IMR-90 (cell line): ENCODE results near the gene FTCDNL1. TPM values are rescaled to one million over a fixed set of nuclear protein-coding genes. Genes with fewer than 3 reads are reported as not detected.

Experiments
- ATAC-seq: fragments of 200-7000 bp; cut with Tn5 transposase; 2 replicates; pipeline ENCODE4 v1.9.1; 2020; ENCODE audit warnings: low read depth, mild to moderate bottlenecking, moderate library complexity
- BruUV-seq: library from RNA; stranded (reverse); fragments of 400-500 nt; replicated peaks from 2 replicates; lab custom pipeline; 2021; lab: Mats Ljungman, UMichigan
- CTCF ChIA-PET: fragments of 300-600 bp; formaldehyde crosslinking; extraction: SDS; loops from one replicate; lab custom pipeline; 2021; ENCODE audit warnings: antibody characterized with exemption; lab: Yijun Ruan, JAX
- POLR2A ChIA-PET: fragments of 300-600 bp; sonication (Branson Sonifier 250); formaldehyde crosslinking; loops from one replicate; lab custom pipeline; 2022; ENCODE audit warnings: antibody characterized with exemption; ENCODE audit not compliant: unreplicated experiment; lab: Charles Lee
- DNase-seq: peaks from one replicate; pipeline ENCODE4 v3.0.0; 2013
- H2AFZ ChIP-seq: replicated peaks from 2 replicates; pipeline ENCODE3; 2013; ENCODE audit warnings: low read length, mild to moderate bottlenecking; ENCODE audit not compliant: poor library complexity
- H2AK5ac ChIP-seq: 2 replicates; pipeline ENCODE4 v1.6.1; 2013; ENCODE audit warnings: low read depth, low read length, inconsistent platforms
- H2AK9ac ChIP-seq: replicated peaks from 2 replicates; pipeline ENCODE3; 2013; ENCODE audit warnings: mild to moderate bottlenecking, low read depth, low read length, moderate library complexity; ENCODE audit not compliant: poor library complexity
- H2BK120ac ChIP-seq: 2 replicates; pipeline ENCODE4 v1.6.1; 2013; ENCODE audit warnings: low read depth, low read length, inconsistent platforms
- H2BK15ac ChIP-seq: 3 replicates; pipeline ENCODE4 v1.6.1; 2013; ENCODE audit warnings: low read depth, low read length, inconsistent platforms
- H2BK20ac ChIP-seq: 2 replicates; pipeline ENCODE4 v1.6.1; 2013; ENCODE audit warnings: low read depth, mild to moderate bottlenecking, inconsistent platforms, low read length, moderate library complexity
- H2BK5ac ChIP-seq: 2 replicates; pipeline ENCODE4 v1.6.1; 2013; ENCODE audit warnings: mild to moderate bottlenecking, low read depth, low read length, inconsistent platforms; ENCODE audit not compliant: poor library complexity, severe bottlenecking
- H3K14ac ChIP-seq: replicated peaks from 2 replicates; pipeline ENCODE4 v1.6.1; 2013; ENCODE audit warnings: low read depth, low read length, inconsistent platforms
- H3K18ac ChIP-seq: 2 replicates; pipeline ENCODE4 v1.6.1; 2013; ENCODE audit warnings: low read depth, low read length, control low read depth
- H3K23ac ChIP-seq: 2 replicates; pipeline ENCODE4 v1.6.1; 2013; ENCODE audit warnings: low read depth, low read length, inconsistent platforms
- H3K27ac ChIP-seq: 2 replicates; pipeline ENCODE4 v1.5.1; 2013; ENCODE audit warnings: mild to moderate bottlenecking, control low read depth, low read length; ENCODE audit not compliant: insufficient read depth
- H3K27me3 ChIP-seq: 2 replicates; pipeline ENCODE4 v1.6.1; 2013; ENCODE audit warnings: low read length; ENCODE audit not compliant: control insufficient read depth, insufficient read depth
- H3K36me3 ChIP-seq: 2 replicates; pipeline ENCODE4 v1.6.1; 2013; ENCODE audit warnings: low read length, mixed read lengths; ENCODE audit not compliant: control insufficient read depth, insufficient read depth
- H3K4ac ChIP-seq: 2 replicates; pipeline ENCODE4 v1.6.1; 2013; ENCODE audit warnings: low read depth, low read length, inconsistent platforms
- H3K4me1 ChIP-seq: 2 replicates; pipeline ENCODE4 v1.6.1; 2013; ENCODE audit warnings: low read length, mixed read lengths; ENCODE audit not compliant: control insufficient read depth, insufficient read depth
- H3K4me2 ChIP-seq: 2 replicates; pipeline ENCODE4 v1.6.1; 2013; ENCODE audit warnings: low read depth, mild to moderate bottlenecking, control low read depth, low read length, moderate library complexity
- H3K4me3 ChIP-seq: 2 replicates; pipeline ENCODE4 v1.5.1; 2013; ENCODE audit warnings: low read depth, mild to moderate bottlenecking, control low read depth, low read length, moderate library complexity; ENCODE audit not compliant: insufficient read depth
- H3K56ac ChIP-seq: 2 replicates; pipeline ENCODE4 v1.6.1; 2013; ENCODE audit warnings: low read length, inconsistent platforms; ENCODE audit not compliant: insufficient read depth; ENCODE audit errors: extremely low read depth
- H3K79me1 ChIP-seq, 2 experiments: 2 replicates each; pipeline ENCODE4 v1.6.1; 2013; ENCODE audit warnings: low read length in 2 of 2, inconsistent platforms in 1 of 2, low read depth in 1 of 2
- H3K9ac ChIP-seq: 2 replicates; pipeline ENCODE4 v1.6.1; 2013; ENCODE audit warnings: low read depth, low read length, control low read depth
- H3K9me1 ChIP-seq: 2 replicates; pipeline ENCODE4 v1.6.1; 2013; ENCODE audit warnings: low read length, inconsistent platforms; ENCODE audit not compliant: insufficient read depth
- H3K9me3 ChIP-seq: 2 replicates; pipeline ENCODE4 v1.6.1; 2013; ENCODE audit warnings: low read length; ENCODE audit not compliant: control insufficient read depth, insufficient read depth
- H4K20me1 ChIP-seq: 2 replicates; pipeline ENCODE4 v1.6.1; 2013; ENCODE audit warnings: low read length, inconsistent platforms; ENCODE audit not compliant: insufficient read depth
- H4K5ac ChIP-seq: 2 replicates; pipeline ENCODE4 v1.6.1; 2013; ENCODE audit warnings: mild to moderate bottlenecking, low read depth, low read length, control low read depth
- H4K8ac ChIP-seq, 2 experiments: 2 replicates each; pipeline ENCODE4 v1.6.1; 2013; ENCODE audit warnings: low read depth in 2 of 2, low read length in 2 of 2, control low read depth in 1 of 2, inconsistent platforms in 1 of 2
- H4K91ac ChIP-seq: 2 replicates; pipeline ENCODE4 v1.6.1; 2013; ENCODE audit warnings: low read depth, low read length, inconsistent platforms; ENCODE audit not compliant: insufficient read depth
- BHLHE40 ChIP-seq: fragments of 150-350 bp; IDR thresholded peaks from 2 replicates; pipeline ENCODE4 v1.6.1; 2016; ENCODE audit warnings: mild to moderate bottlenecking, low read depth, low read length
- CEBPB ChIP-seq: IDR thresholded peaks from 2 replicates; pipeline ENCODE4 v1.6.1; 2012; ENCODE audit warnings: low read depth, low read length, improper control_type of control experiment
- CHD1 ChIP-seq: IDR thresholded peaks from 2 replicates; pipeline ENCODE4 v1.6.1; 2012; ENCODE audit warnings: low read depth, low read length, improper control_type of control experiment
- FOS ChIP-seq: fragments of 150-350 bp; IDR thresholded peaks from 2 replicates; pipeline ENCODE4 v1.6.1; 2016; ENCODE audit warnings: low read depth, low read length
- MAFK ChIP-seq: IDR thresholded peaks from 2 replicates; pipeline ENCODE4 v1.6.1; 2012; ENCODE audit warnings: low read depth, low read length, improper control_type of control experiment
- MAZ ChIP-seq: IDR thresholded peaks from 2 replicates; pipeline ENCODE4 v1.6.1; 2012; ENCODE audit warnings: low read depth, mild to moderate bottlenecking, low read length, improper control_type of control experiment, moderate library complexity, borderline replicate concordance
- MXI1 ChIP-seq: IDR thresholded peaks from 2 replicates; pipeline ENCODE4 v1.6.1; 2012; ENCODE audit warnings: low read depth, mild to moderate bottlenecking, low read length, moderate library complexity, borderline replicate concordance
- NFE2L2 ChIP-seq: fragments of 150-350 bp; IDR thresholded peaks from 2 replicates; pipeline ENCODE4 v1.6.1; 2016; ENCODE audit warnings: low read depth, mild to moderate bottlenecking, low read length
- POLR2A ChIP-seq: IDR thresholded peaks from 2 replicates; pipeline ENCODE4 v1.6.1; 2012; ENCODE audit warnings: mild to moderate bottlenecking, low read depth, low read length
- RAD21 ChIP-seq: IDR thresholded peaks from 2 replicates; pipeline ENCODE4 v1.6.1; 2012; ENCODE audit warnings: low read length, improper control_type of control experiment
- RCOR1 ChIP-seq: IDR thresholded peaks from 2 replicates; pipeline ENCODE4 v1.6.1; 2012; ENCODE audit warnings: mild to moderate bottlenecking, low read length, improper control_type of control experiment; ENCODE audit not compliant: insufficient replicate concordance
- RFX5 ChIP-seq: IDR thresholded peaks from 2 replicates; pipeline ENCODE4 v1.8.0; 2012; ENCODE audit warnings: low read depth, mild to moderate bottlenecking, low read length, moderate library complexity
- SMC3 ChIP-seq: fragments of 150-350 bp; IDR thresholded peaks from 2 replicates; pipeline ENCODE4 v1.6.1; 2016; ENCODE audit warnings: low read depth, mild to moderate bottlenecking, antibody characterized with exemption, low read length, moderate library complexity
- WGBS, 2 experiments: methylation state at CpG; one replicate each; pipeline versions ENCODE4 v1.1.5 to v1.1.7; 2013; ENCODE audit warnings: missing lambda C conversion rate in 2 of 2; ENCODE audit not compliant: insufficient read length in 1 of 2; ENCODE audit errors: extremely low coverage in 2 of 2; 5-methylcytosine and 5-hydroxymethylcytosine counted together
- dilution Hi-C: fragments of 300-500 bp; cut with HindIII; formaldehyde crosslinking; loops from one replicate; pipeline ENCODE4 v1.14.3; 2018; ENCODE audit warnings: low sequenced_read_pairs; ENCODE audit not compliant: unreplicated experiment
- in situ Hi-C: fragments of 300-500 bp; cut with MboI; formaldehyde crosslinking; loops from 3 replicates; pipeline ENCODE4 v1.14.3; 2019; ENCODE audit warnings: low sequenced_read_pairs, inconsistent platforms, mixed read lengths
- intact Hi-C: fragments of 100-400 bp; cut with micrococcal nuclease; formaldehyde crosslinking; loops from 2 replicates; pipeline ENCODE4 v1.10.0; 2022
- polyA plus RNA-seq, 3 experiments: library from polyadenylated mRNA; depleted of rRNA; stranded (reverse); fragments of >200 nt; gene quantifications; 2 replicates each; pipeline ENCODE4 v1.2.3, GENCODE V29; 2012; ENCODE audit warnings: low replicate concordance in 1 of 3
- total RNA-seq: library from RNA; depleted of rRNA; stranded (reverse); fragments of >200 nt; gene quantifications from 2 replicates; pipeline ENCODE4 v1.2.3, GENCODE V29; 2012
- TF ChIP-seq, protein P1 (sequence below): fragments of 150-350 bp; IDR thresholded peaks from 2 replicates; pipeline ENCODE4 v1.6.1; 2017; ENCODE audit warnings: mild to moderate bottlenecking, antibody characterized with exemption, low read length, low read depth
- TF ChIP-seq, protein P2 (sequence below): fragments of 150-350 bp; IDR thresholded peaks from 2 replicates; pipeline ENCODE4 v1.6.1; 2016; ENCODE audit warnings: low read depth, mild to moderate bottlenecking, low read length, moderate library complexity, borderline replicate concordance
- TF ChIP-seq, protein P3 (sequence below): conservative IDR thresholded peaks from 2 replicates; pipeline ENCODE4 v1.5.1; 2012; ENCODE audit warnings: mild to moderate bottlenecking, low read depth, low read length, improper control_type of control experiment

FTCDNL1 gene
- total and polyA plus RNA-seq, 2 of the 4 experiments (the other 2 are of a cell fraction), result 0.18 to 0.21 TPM

DNA sequence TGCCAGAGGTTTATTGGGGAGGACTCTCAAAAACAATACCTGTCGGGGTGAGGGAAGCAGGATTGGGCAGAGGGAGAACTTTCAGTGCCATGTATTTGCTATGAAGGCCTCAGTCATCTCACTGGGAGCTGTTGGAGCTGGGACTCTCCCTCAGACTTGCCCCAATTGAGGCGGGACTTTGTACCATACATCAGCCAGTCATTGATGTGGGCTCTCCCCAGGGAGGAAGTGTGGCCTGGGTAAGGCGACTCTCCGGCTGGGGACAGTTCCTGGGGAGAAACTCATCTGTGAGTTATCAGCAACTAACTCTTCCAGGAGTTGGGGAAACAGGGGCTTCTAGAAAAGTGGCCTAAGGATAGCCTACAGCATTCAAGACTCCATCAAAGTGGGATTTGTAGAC, 66.5 kb downstream of the FTCDNL1 start:
- WGBS, 2 experiments, result 80% methylated on average over 1 of the region's 4 CpGs; no CpG with 5 or more reads in 1 of the 2 experiments
- Histone ChIP-seq H3K14ac (no peak overlapping the region), H3K36me3 (no peaks in the 10 kb centered on the region), H3K56ac (no peak overlapping the region), H2AFZ (no peak overlapping the region), H3K9me3 (no peaks in the 10 kb centered on the region), H3K79me1 (no peaks in the 10 kb centered on the region), H3K4me2 (no peak overlapping the region), H3K27me3 (peaks cover 3% of the 10 kb centered on the region; the same call in 1 of the 2 replicates), H2BK5ac (no peak overlapping the region), H3K27ac (no peak overlapping the region), H2AK9ac (no peak overlapping the region), H4K5ac (no peak overlapping the region), H4K8ac (no peak overlapping the region), H3K23ac (no peak overlapping the region), H3K4me3 (no peak overlapping the region), H3K4me1 (no peaks in the 10 kb centered on the region), H2BK15ac (no peak overlapping the region), H3K9ac (no peak overlapping the region), H3K9me1 (no peaks in the 10 kb centered on the region), H4K20me1 (no peaks in the 10 kb centered on the region), H3K18ac (no peak overlapping the region), H3K4ac (no peak overlapping the region), H2BK120ac (no peak overlapping the region), H2BK20ac (no peak overlapping the region), H2AK5ac (no peak overlapping the region), H4K91ac (no peak overlapping the region)
- no peak for ATAC-seq
- DNase-seq, result no peak
- in situ Hi-C loops, result no loop called here
- dilution Hi-C loops, result no loop called here
- POLR2A ChIA-PET, result no interaction called here
- intact Hi-C loops, result no loop called here
- CTCF ChIA-PET, result no interaction called here
- TF ChIP-seq RCOR1 (no peak), NFE2L2 (no peak), MXI1 (no peak), SMC3 (no peak), RFX5 (no peak), FOS (no peak), POLR2A (no peak), CHD1 (no peak), MAZ (no peak), BHLHE40 (no peak), MAFK (no peak), RAD21 (no peak), CEBPB (no peak)
- TF ChIP-seq, protein P1, sequence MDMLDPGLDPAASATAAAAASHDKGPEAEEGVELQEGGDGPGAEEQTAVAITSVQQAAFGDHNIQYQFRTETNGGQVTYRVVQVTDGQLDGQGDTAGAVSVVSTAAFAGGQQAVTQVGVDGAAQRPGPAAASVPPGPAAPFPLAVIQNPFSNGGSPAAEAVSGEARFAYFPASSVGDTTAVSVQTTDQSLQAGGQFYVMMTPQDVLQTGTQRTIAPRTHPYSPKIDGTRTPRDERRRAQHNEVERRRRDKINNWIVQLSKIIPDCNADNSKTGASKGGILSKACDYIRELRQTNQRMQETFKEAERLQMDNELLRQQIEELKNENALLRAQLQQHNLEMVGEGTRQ, result no peak
- TF ChIP-seq, protein P2, sequence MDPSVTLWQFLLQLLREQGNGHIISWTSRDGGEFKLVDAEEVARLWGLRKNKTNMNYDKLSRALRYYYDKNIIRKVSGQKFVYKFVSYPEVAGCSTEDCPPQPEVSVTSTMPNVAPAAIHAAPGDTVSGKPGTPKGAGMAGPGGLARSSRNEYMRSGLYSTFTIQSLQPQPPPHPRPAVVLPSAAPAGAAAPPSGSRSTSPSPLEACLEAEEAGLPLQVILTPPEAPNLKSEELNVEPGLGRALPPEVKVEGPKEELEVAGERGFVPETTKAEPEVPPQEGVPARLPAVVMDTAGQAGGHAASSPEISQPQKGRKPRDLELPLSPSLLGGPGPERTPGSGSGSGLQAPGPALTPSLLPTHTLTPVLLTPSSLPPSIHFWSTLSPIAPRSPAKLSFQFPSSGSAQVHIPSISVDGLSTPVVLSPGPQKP, result no peak
- TF ChIP-seq, protein P3, sequence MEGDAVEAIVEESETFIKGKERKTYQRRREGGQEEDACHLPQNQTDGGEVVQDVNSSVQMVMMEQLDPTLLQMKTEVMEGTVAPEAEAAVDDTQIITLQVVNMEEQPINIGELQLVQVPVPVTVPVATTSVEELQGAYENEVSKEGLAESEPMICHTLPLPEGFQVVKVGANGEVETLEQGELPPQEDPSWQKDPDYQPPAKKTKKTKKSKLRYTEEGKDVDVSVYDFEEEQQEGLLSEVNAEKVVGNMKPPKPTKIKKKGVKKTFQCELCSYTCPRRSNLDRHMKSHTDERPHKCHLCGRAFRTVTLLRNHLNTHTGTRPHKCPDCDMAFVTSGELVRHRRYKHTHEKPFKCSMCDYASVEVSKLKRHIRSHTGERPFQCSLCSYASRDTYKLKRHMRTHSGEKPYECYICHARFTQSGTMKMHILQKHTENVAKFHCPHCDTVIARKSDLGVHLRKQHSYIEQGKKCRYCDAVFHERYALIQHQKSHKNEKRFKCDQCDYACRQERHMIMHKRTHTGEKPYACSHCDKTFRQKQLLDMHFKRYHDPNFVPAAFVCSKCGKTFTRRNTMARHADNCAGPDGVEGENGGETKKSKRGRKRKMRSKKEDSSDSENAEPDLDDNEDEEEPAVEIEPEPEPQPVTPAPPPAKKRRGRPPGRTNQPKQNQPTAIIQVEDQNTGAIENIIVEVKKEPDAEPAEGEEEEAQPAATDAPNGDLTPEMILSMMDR, result no peak
- no TSS peak for BruUV-seq
